ENCODE results near the gene OR10V1.

Gene OR10V1

DNA sequence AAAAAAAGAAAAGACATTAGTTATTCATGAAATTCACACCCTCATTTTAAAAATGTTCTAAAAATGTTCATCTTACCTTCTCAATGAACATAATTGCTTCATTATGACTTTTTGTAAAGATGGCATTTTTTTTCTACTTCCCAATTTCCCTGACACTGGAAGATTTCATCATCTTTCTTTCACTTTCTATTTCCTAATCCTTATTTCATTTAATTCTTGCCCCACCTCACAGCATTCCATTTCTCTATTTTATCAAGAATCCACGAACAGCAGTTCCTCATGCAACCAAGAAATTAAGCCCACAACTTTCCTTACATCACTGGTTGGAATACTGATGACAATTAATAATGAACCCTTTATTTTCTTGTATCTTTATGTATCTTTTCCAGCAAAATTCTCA is 46.7 kb downstream of the OR10V1 start:
- DNase-seq: no peak

All from NCI-H2029 treated with DMSO at 0.1 percent for 48 hours (cell line).